Measurements from ENCODE around the gene PURB. TPM values are rescaled to one million over a fixed set of nuclear protein-coding genes. Genes with fewer than 3 reads are reported as not detected.
A peak's percentile ranks its signal among the peaks of the same experiment; 100 is the strongest.

PURB gene
- total and polyA plus RNA-seq, 9 of the 15 experiments (the other 6 are each of a cell fraction or from before 2014, with no cell fraction given): 1.6 to 14.1 (median 8.8) TPM

GRCh38 chr7:44885394-44886317 is at the start of gene PURB (continued):
- peak in 1 of 2 experiments; percentile 100; a peak in 2 of 4 replicates for TF ChIP-seq ZNF639 (CRISPR knock-in tag; conservative IDR thresholded peaks at IDR 0.05 in 1 of 2, IDR thresholded peaks at IDR 0.05 in 1 of 2)
- peak; percentile 93 for TF ChIP-seq POLR2H (tag; IDR thresholded peaks at IDR 0.05; ENCODE audit: low read depth)
- peak; percentile 53; the same call in 1 of the 2 replicates for TF ChIP-seq SMARCE1 (IDR thresholded peaks at IDR 0.05)
- TF ChIP-seq CREB1 (IDR thresholded peaks at IDR 0.05): peak; percentile 99
- TF ChIP-seq CREB1 (CRISPR knock-in tag; IDR thresholded peaks at IDR 0.05): peak; percentile 99
- no peak for TF ChIP-seq SRSF1 (IDR thresholded peaks at IDR 0.05; ENCODE audit: low read depth, low read length)
- peak; percentile 62 to 89 for TF ChIP-seq MNT (conservative IDR thresholded peaks at IDR 0.05)
- TF ChIP-seq SREBF1 (IDR thresholded peaks at IDR 0.05; ENCODE audit: borderline replicate concordance, low read depth, low read length): no peak
- 0 out of 2 replicates have a peak, but pooled peaks have one; percentile 8 for TF ChIP-seq ZNF766 (CRISPR knock-in tag; conservative IDR thresholded peaks at IDR 0.05)
- peak; percentile 42; the same call in 1 of the 2 replicates for TF ChIP-seq SMARCC2 (IDR thresholded peaks at IDR 0.05; ENCODE audit: low read depth)
- peak; percentile 76 for TF ChIP-seq RNF2 (IDR thresholded peaks at IDR 0.05)
- TF ChIP-seq, protein P1, sequence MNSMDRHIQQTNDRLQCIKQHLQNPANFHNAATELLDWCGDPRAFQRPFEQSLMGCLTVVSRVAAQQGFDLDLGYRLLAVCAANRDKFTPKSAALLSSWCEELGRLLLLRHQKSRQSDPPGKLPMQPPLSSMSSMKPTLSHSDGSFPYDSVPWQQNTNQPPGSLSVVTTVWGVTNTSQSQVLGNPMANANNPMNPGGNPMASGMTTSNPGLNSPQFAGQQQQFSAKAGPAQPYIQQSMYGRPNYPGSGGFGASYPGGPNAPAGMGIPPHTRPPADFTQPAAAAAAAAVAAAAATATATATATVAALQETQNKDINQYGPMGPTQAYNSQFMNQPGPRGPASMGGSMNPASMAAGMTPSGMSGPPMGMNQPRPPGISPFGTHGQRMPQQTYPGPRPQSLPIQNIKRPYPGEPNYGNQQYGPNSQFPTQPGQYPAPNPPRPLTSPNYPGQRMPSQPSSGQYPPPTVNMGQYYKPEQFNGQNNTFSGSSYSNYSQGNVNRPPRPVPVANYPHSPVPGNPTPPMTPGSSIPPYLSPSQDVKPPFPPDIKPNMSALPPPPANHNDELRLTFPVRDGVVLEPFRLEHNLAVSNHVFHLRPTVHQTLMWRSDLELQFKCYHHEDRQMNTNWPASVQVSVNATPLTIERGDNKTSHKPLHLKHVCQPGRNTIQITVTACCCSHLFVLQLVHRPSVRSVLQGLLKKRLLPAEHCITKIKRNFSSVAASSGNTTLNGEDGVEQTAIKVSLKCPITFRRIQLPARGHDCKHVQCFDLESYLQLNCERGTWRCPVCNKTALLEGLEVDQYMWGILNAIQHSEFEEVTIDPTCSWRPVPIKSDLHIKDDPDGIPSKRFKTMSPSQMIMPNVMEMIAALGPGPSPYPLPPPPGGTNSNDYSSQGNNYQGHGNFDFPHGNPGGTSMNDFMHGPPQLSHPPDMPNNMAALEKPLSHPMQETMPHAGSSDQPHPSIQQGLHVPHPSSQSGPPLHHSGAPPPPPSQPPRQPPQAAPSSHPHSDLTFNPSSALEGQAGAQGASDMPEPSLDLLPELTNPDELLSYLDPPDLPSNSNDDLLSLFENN (IDR thresholded peaks at IDR 0.05; ENCODE audit: low read depth in 2 of 2, low read length in 2 of 2): no peak
- TF ChIP-seq ZNF512 (tag; IDR thresholded peaks at IDR 0.05): no peak

All from K562 (cell line).